SJCRH30 (cell line): ENCODE measurements around the gene YDJC. TPM values are rescaled to one million over a fixed set of nuclear protein-coding genes. Genes with fewer than 3 reads are reported as not detected.
"Not testable (repeated sequence)": the region's sequence is repeated elsewhere in the genome, so short reads cannot be mapped to it uniquely, and the experiment has no call there.

Experiments used
- DNase-seq, 2 experiments: peaks; one replicate each; pipeline ENCODE4 v3.0.0-alpha.2; 2015 to 2020
- H3K27ac ChIP-seq: fragments of 250-450 bp; sonication (Bioruptor Pico); 2 replicates; pipeline ENCODE4 v1.5.1; 2020; ENCODE audit warnings: mild to moderate bottlenecking, moderate library complexity
- H3K27me3 ChIP-seq: fragments of 250-450 bp; sonication (Bioruptor Pico); 2 replicates; pipeline ENCODE4 v1.5.1; 2020; ENCODE audit warnings: mild to moderate bottlenecking, moderate library complexity
- H3K36me3 ChIP-seq: fragments of 250-450 bp; sonication (Bioruptor Pico); 2 replicates; pipeline ENCODE4 v1.5.1; 2020; ENCODE audit warnings: mild to moderate bottlenecking, moderate library complexity
- H3K4me1 ChIP-seq: fragments of 250-450 bp; sonication (Bioruptor Pico); 2 replicates; pipeline ENCODE4 v1.5.1; 2020; ENCODE audit warnings: mild to moderate bottlenecking, moderate library complexity
- H3K4me3 ChIP-seq: fragments of 250-450 bp; sonication (Bioruptor Pico); 2 replicates; pipeline ENCODE4 v1.5.1; 2020; ENCODE audit warnings: mild to moderate bottlenecking, moderate library complexity
- H3K9me3 ChIP-seq: fragments of 250-450 bp; sonication (Bioruptor Pico); replicated peaks from 2 replicates; pipeline ENCODE4 v1.5.1; 2020; ENCODE audit warnings: mild to moderate bottlenecking, moderate library complexity
- total RNA-seq: library from RNA; depleted of rRNA; stranded (reverse); fragments of >200 nt; shearing (Covaris generic); gene quantifications from 2 replicates; pipeline ENCODE4 v1.2.3, GENCODE V29; 2014; rRNA removed

YDJC gene
- total RNA-seq, 1 experiment from 2014 or later, result 8.9 TPM

DNA sequence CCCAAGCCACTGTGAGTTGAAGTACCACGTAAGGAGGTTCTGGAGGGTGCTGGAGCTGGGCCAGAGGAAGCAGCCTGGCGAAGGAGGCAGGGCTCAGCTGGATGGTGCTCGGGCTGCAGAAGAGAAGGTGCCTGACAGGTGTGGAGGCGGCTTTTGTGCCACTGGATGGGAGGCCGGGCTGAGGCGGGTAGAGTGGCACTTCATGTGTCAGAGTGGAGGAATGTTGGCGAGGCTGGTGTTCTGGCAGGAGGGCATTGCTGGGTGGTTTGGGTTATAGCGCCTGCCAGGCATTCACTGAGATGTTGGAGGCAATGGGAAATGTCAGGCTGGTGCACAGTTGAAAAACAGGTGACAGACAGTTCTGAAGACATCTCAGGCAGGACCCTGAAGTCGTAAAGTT lies 38.1 kb downstream of the YDJC start:
- Histone ChIP-seq H3K27me3 (no peaks in the 10 kb centered on the region), H3K27ac (no peak overlapping the region), H3K9me3 (no peaks in the 10 kb centered on the region), H3K4me1 (no peaks in the 10 kb centered on the region), H3K4me3 (no peak overlapping the region), H3K36me3 (peaks cover 63% of the 10 kb centered on the region)
- DNase-seq, result no peak

DNA sequence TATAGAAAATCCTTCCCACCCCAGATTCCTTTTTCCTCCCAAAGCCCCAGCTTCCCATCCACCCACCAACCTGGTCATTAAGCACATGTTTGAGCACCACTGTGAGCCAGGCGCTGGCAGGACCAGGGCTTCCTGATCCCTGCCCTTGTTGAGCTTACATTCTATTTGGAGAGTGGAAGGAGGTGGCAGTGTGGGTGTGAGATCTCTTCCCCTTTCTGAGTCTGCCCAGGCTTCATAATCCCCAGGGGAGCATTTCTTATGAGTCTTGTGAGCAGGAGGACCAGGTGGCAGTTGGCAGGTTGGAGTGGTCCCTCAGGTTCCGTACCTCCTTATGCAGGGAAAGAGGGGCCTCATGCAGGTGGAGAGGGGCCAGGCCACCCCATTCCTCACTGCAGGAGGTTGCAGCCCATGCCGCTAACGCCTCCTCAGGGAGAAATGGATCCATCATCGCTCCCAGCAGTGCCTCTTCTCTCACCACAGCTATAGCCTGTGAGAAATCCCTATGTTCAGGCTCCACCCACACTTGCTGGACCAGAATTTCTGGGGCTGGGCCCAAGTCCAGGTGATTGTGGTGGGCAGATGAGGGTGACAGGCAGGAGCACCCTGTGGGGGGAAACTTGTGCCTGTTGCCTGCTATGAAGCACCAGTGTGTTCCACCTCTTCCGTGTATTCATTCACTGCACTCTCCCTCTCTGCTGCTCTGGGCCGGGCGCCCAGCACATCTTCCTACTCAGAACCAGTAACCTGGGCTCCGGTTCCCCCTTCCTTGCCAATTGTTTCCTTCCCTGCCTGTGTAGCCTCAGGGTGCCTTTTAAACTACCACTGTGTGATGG lies 38.8 kb downstream of the YDJC start:
- Histone ChIP-seq H3K36me3 (peaks cover 56% of the 10 kb centered on the region), H3K9me3 (no peaks in the 10 kb centered on the region), H3K27ac (no peak overlapping the region), H3K4me3 (no peak overlapping the region), H3K4me1 (no peaks in the 10 kb centered on the region), H3K27me3 (no peaks in the 10 kb centered on the region)
- no peak for DNase-seq

DNA sequence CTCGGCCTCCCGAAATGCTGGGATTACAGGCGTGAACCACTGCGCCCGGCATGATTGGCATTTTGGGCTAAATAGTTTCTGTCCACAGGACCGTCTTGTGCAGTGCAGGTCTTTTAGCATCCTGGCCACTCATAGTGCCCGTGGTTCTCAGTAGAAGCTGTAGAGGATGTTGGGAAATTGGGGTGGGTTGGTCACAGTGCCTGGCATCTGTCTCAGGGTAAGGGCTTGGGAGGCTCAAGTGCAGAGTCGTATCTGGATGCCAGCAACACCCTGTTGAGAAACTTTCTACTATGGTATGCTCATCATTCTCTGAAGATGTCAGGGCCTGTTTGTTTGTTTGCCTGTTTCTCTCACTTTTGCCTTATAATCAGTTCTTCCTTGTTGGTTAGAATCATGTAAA lies 40.4 kb downstream of the YDJC start:
- Histone ChIP-seq H3K4me3 (no peak overlapping the region), H3K36me3 (peaks cover 40% of the 10 kb centered on the region), H3K4me1 (no peaks in the 10 kb centered on the region), H3K27ac (no peak overlapping the region), H3K9me3 (no peaks in the 10 kb centered on the region), H3K27me3 (no peaks in the 10 kb centered on the region)
- no peak for DNase-seq

DNA sequence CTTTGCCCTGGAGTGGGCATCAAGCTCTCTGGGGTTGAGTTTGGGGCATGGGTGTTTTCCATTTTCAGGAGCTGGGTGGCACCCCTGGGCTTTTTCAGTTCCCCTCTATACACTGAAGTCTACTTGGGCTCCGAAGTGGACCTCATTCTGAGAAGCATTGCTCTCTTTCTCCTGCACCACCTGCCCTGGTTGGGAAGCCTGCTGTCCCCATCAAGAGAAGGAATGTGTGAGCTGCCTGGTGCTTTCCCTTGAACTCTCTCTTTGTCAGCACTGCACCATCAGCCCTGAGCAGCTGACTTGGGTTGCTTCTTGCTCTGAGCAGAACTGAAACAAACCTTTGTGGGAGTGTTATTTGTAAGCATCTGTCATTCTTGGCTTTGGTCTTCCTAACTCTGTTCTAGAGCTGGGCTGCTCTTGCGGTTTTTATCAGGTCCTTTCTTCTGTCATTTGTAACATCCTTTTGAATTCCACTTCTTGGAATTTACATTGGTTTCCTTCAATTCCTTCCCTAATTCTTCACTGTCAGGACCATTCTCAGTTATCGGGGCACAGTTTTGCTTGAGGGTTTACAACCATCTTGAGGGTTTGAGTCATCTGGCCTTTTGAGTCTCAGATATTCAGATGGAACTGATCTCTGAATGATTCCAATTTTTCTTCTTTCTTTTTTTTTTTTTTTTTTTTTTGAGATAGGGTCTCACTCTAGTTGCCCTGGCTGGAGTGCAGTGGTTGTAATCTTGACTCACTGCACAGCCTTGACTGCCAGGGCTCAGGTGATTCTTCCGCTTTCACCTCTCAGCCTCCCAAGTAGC lies 41.8 kb downstream of the YDJC start:
- no peak for DNase-seq
- H3K4me3 ChIP-seq, result no peak overlapping the region
- H3K9me3 ChIP-seq, result no peaks in the 10 kb centered on the region
- H3K4me1 ChIP-seq, result no peaks in the 10 kb centered on the region
- H3K27me3 ChIP-seq, result no peaks in the 10 kb centered on the region
- H3K27ac ChIP-seq, result no peak overlapping the region
- H3K36me3 ChIP-seq, result peaks cover 33% of the 10 kb centered on the region

DNA sequence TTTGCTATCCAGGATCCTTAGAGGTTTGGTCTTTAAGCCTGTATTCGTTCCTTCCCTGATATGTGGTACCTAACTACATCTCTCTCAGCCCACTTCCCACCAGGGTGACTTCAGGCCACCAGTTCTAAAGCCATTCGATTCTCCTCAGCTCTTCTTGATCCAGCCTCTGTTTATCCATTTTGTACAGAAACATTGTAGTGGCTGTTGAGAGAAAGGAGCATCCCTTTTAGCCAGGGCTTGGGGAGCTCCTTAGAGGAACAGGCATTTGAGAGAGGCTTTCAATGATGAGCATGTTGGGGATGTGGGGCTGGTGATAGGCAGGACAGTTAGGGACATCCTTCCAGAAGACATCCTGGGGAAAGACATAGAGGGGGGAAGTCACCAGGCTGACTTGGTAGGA lies 44.4 kb downstream of the YDJC start:
- Histone ChIP-seq H3K9me3 (no peaks in the 10 kb centered on the region), H3K27ac (no peak overlapping the region), H3K27me3 (no peaks in the 10 kb centered on the region), H3K36me3 (peaks cover 24% of the 10 kb centered on the region), H3K4me1 (no peaks in the 10 kb centered on the region), H3K4me3 (no peak overlapping the region)
- no peak for DNase-seq

DNA sequence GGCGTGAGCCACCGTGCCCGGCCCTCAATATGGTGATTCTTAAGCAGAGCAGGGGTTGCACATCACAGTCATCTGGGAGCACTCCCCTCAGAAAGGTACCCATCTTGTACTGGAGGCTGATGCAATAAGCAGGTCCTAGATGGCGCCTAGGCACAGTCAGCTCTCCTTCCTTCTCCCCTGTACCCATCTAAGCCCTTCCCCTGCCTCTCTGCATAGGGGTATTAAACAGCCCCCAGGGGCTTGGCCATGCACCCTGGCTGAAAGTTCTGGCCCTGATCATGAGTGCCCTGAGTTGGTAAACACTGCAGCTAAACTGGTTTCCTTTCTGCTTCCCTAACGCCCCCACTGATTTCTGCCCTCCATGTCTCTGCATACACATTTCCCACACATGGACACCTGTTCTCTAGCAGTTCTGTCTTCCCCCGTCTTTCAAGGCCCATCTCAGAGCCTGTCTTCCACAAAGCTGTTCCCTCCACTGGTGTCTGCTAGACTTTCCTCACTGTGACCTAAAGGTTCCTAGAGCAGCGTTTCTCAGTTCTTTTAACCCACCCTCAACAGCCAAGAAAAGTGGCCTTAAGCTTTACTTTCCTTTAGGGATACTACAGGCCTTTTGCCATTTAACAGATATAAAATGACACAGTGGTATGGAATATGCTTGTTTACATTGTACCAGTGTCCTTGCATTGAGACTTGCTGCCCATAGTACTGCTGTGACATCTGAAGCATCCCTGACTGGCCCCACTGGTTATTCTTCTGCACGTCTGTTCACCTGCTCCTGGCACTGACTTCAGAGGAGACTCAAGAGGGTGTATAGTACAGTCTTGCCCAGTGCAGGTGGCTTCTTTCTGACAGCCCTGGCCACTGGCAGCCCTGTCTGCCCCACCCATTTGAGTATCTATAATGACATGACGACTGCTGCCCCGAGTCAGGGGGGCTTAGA lies 46.8 kb downstream of the YDJC start:
- Histone ChIP-seq H3K4me1 (no peaks in the 10 kb centered on the region), H3K27me3 (no peaks in the 10 kb centered on the region), H3K9me3 (no peaks in the 10 kb centered on the region), H3K4me3 (no peak overlapping the region), H3K27ac (no peak overlapping the region), H3K36me3 (peaks cover 20% of the 10 kb centered on the region; the same call in 1 of the 2 replicates)
- DNase-seq, result no peak

DNA sequence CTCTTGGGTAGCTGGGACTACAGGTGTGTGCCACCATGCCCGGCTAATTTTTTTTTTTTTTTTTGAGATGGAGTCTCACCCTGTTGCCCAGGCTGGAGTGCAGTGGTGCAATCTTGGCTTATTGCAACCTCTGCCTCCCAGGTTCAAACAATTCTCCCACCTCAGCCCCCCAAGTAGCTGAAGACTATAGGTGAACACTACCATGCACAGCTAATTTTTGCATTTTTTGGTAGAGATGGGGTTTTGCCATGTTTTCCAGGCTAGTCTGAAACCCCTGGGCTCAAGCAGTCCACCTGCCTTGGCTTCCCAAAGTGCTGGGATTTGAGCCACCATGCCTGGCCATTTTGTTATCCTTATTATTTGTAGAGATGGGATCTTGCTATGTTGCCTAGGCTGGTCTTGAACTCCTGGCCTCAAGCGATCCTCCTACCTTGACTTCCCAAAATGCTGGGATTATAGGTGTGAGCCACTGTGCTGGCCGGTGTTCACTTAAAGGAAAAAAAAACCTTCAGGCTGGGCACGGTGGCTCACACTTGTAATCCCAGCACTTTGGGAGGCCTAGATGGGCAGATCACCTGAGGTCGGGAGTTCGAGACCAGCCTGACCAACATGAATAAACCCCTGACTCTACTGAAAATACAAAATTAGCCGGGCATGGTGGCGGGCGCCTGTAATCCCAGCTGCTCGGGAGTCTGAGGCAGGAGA lies 48.7 kb downstream of the YDJC start:
- not testable (repeated sequence) for H3K27ac ChIP-seq, H3K4me1 ChIP-seq, DNase-seq, H3K4me3 ChIP-seq, H3K27me3 ChIP-seq, H3K9me3 ChIP-seq
- H3K36me3 ChIP-seq, result peaks cover 15% of the 10 kb centered on the region; the same call in 1 of the 2 replicates

DNA sequence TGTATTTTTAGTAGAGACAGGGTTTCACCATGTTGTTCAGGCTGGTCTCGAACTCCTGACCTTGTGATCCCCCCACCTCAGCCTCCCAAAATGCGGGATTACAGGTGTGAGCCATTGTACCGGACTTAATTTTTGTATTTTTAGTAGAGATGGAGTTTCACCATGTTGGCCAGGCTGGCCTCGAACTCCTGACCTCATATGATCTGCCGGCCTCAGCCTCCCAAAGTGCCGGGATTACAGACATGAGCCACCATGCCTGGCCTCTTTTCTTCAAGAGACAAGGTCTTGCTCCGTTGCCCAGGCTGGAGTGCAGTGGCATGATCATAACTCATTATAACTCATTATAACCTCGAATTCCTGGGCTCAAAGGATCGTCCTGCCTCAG lies 49.2 kb downstream of the YDJC start:
- DNase-seq, H3K4me1 ChIP-seq, H3K27ac ChIP-seq, H3K4me3 ChIP-seq, H3K9me3 ChIP-seq, H3K27me3 ChIP-seq: not testable (repeated sequence)
- peaks cover 15% of the 10 kb centered on the region; the same call in 1 of the 2 replicates for H3K36me3 ChIP-seq

DNA sequence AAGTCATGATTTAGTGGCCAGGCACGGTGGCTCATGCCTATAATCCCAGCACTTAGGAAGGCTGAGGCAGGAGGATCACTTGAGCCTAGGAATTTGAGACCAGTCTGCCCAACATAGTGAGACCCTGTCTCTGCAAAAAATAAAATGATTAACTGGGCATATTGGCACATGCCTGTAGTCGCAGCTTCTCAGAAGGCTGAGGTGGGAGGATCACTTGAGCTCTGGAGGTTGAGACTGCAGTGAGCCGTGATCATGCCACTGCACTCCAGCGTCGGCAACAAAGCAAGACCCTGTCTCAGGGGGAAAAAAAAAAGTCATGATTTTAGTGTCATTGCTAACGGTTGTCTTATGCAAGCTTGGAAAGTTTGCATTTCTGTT lies 50.4 kb downstream of the YDJC start:
- peaks cover 5% of the 10 kb centered on the region for H3K4me1 ChIP-seq

More for the DNA sequence above, 50.4 kb downstream of the YDJC start:
- H3K4me3 ChIP-seq, result no peak overlapping the region
- H3K27ac ChIP-seq, result no peak overlapping the region
- H3K27me3 ChIP-seq, result no peaks in the 10 kb centered on the region
- peaks cover 15% of the 10 kb centered on the region; the same call in 1 of the 2 replicates for H3K36me3 ChIP-seq
- H3K9me3 ChIP-seq, result no peaks in the 10 kb centered on the region
- no peak for DNase-seq

Other genes starting within 250 kb of the YDJC start
- 0.53 and 0.76 TPM in 2 replicates for gene RIMBP3B, start 246.3 kb downstream of the YDJC start, total RNA-seq
- gene HIC2, start 212.7 kb downstream of the YDJC start, total RNA-seq, result 20.8 and 21.5 TPM in 2 replicates
- gene TMEM191C, start 162.6 kb downstream of the YDJC start, total RNA-seq, result 0.18 and 0.67 TPM in 2 replicates
- 0.28 and 0.49 TPM in 2 replicates for gene RIMBP3C, start 78.6 kb downstream of the YDJC start, total RNA-seq
- 102 and 103 TPM in 2 replicates for gene UBE2L3, start 62.3 kb downstream of the YDJC start, total RNA-seq
- gene CCDC116, start 2.7 kb upstream of the YDJC start, total RNA-seq, result 0.38 TPM in 1 of 2 replicates, not detected in the other
- 12.8 and 17.0 TPM in 2 replicates for gene SDF2L1, start 12.3 kb upstream of the YDJC start, total RNA-seq
- gene PPIL2, start 36.0 kb upstream of the YDJC start, total RNA-seq, result 24.8 and 29.7 TPM in 2 replicates
- gene YPEL1, start 105.8 kb upstream of the YDJC start, total RNA-seq, result 3.2 and 4.0 TPM in 2 replicates
- gene MAPK1, start 237.6 kb upstream of the YDJC start, total RNA-seq, result 97.9 and 98.8 TPM in 2 replicates